Neural cell (in vitro differentiated cells): Measurements from ENCODE around the gene MCTS1.

Experiments used
- CTCF ChIP-seq: fragments of 450-650 bp; IDR thresholded peaks from 2 replicates; pipeline ENCODE4 v1.5.1; 2014; ENCODE audit warnings: antibody characterized with exemption, mild to moderate bottlenecking, moderate library complexity; ENCODE audit not compliant: poor library complexity, severe bottlenecking
- MXI1 ChIP-seq: fragments of 450-650 bp; conservative IDR thresholded peaks from 2 replicates; pipeline ENCODE4 v1.6.1; 2014; ENCODE audit warnings: antibody characterized with exemption, mild to moderate bottlenecking; ENCODE audit not compliant: poor library complexity, severe bottlenecking
- POLR2AphosphoS5 ChIP-seq: IDR thresholded peaks from 2 replicates; pipeline ENCODE4 v1.6.1; 2012
- TAF1 ChIP-seq: IDR thresholded peaks from 2 replicates; pipeline ENCODE4 v1.6.1; 2012; ENCODE audit warnings: low read depth

DNA sequence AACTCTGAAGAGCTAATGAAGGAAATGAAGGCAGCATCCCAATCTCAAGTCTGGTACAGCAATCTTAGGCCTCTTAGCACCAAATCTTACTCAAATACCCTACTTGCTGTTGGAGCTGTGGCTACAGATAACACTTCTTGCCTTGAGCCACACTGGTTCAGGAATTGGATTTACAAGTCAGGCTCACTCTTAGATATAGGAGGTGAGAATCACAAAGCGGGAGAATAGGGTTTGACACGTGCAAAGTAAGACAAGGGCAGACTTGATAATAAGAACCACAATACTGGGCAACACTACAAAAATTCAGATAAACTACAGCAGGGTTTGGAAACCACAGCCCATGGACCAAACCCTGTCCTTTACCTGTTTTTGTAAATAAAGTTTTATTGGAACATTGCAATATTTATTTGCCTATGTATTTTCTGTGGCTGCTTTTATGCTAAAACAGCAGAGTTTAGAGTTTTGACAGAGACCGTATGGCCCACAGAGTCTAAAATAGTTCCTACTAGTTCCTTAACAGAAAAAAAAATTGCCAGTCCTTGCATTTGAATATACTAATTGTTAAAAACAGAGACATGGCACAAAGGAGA is 33.8 kb upstream of the MCTS1 start:
- no peak for TF ChIP-seq POLR2AphosphoS5
- TF ChIP-seq MXI1: no peak
- no peak for TF ChIP-seq CTCF
- no peak for TF ChIP-seq TAF1
